NCI-H510A (cell line): Measurements from ENCODE around the gene ATIC.

Experiments
- DNase-seq: peaks from one replicate; lab custom pipeline; 2025; lab: John Stamatoyannopoulos, UW

The ATIC gene

DNA sequence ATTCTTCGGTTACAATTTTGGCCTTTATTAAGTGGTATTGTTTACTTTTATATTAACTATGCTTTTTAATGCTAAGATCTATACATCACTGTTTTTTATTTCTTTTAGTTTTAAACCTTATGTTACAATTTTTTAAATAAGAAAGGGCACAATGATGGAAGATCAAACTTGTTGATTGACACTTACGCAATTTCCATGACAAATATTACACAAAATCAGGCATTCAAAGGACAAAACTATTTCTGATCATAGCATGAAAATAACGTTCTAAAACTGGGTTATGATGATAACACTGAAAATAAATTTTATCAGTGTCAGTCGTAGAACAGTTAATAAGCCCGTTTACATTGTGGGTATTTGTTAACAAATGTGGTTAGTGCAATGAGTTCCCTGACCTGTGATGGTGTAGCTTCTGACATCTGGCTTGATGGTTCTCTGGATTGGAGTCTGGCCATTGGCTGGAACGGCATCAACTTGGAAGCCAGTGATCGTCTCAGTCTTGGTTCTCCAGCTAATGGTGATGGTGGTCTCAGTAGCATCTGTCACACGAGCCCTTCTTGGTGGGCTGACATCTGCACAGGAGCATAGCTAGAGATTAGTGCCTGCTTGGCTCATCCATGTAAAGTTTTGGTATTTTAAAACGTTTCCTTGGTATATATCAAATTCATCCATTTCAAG lies 64.4 kb downstream of the ATIC start:
- DNase-seq, result no peak

DNA sequence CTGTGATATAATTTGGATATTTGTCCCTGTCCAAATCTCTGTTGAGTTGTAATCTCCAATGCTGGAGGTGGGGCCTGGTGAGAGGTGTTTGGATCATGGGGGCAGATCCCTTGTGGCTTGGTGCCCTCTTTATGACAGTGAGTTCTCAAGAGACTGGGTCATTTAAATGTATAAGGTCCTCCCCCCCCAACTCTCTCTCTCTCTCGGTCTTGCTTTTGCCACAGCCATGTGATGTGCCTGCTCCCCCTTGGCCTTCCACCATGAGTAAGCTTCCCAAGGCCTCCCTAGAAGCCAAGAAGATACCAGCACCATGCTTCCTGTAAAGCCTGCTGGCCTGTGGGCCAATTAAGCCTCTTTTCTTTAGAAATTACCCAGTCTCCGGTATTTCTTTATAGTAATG lies 65.4 kb downstream of the ATIC start:
- no peak for DNase-seq

DNA sequence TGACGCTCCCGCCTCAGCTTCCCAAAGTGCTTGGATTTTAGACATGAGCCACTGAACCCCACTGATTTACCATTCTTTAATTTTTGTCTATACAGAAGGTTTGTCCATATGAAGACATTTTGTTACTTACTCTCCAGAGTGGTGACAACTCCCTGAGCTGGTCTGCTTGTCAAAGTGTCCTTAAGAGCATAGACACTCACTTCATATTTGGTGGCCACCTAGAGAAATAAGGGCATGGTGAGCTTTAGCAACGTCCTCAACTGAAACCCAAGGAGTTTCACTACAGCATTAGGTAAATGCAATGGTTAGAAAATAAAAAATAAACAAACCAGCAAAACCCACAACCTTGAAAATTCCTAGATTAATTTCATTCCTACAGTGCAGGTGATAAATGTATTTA lies 66.2 kb downstream of the ATIC start:
- no peak for DNase-seq

DNA sequence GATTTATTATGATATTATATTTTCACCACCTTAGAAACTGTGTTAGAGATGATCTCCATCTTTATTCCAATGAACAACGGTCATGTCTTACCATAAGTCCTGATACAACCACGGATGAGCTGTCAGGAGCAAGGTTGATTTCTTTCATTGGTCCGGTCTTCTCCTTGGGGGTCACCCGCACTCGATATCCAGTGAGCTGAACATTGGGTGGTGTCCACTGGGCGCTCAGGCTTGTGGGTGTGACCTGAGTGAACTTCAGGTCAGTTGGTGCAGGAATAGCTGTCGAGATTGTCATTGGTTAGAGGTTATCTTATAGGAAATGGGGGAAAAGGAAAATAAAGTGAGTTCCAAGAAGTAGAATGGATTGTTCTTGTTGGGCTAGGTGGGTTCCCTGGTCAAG lies 67.2 kb downstream of the ATIC start:
- DNase-seq, result no peak

DNA sequence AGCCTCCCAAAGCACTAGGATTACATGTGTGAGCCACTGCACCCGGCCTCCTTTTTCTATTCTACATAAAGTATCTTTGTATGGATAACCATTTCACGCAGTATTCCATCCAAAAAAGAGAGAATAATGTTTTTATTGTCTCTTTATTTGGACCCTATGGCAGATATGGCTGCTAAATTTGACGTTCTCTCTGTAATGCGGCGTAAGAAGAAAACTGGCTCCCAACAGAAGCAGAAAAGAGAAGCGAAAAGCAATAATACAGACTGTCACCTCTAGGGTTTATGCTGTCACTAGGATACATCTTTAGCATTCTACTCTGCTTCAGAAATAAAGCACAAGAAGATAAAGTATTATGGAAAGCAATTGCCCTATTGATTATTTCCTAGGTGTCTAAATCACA lies 68.1 kb downstream of the ATIC start:
- no peak for DNase-seq

DNA sequence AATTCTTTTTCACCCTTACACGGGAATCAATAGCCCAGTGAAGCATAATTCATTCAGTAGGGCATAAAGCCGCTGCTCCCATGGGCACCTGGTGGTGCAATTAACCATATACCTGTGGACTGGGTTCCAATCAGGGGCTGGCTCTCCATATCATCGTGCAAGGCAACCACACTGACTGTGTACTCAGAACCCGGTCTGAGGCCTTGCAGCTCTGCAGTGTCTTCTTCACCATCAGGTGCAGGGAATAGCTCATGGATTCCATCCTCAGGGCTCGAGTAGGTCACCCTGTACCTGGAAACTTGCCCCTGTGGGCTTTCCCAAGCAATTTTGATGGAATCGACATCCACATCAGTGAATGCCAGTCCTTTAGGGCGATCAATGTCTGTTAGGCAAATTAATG lies 68.8 kb downstream of the ATIC start:
- DNase-seq, result no peak

DNA sequence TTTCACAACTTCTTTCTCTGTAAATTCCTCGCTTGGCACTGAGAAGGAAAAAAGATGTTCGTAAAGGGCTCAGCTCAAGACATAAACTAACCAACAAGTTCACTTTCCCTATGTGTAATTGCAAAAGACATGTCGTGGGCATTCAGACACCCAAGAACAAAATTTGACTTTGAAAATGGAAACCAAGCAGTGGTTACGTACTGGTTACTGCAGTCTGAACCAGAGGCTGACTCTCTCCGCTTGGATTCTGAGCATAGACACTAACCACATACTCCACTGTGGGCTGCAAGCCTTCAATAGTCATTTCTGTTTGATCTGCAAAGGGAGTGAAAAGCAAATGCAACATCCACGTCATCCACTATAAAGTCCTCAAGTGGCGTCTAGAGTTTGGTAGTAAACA lies 70.2 kb downstream of the ATIC start:
- no peak for DNase-seq

DNA sequence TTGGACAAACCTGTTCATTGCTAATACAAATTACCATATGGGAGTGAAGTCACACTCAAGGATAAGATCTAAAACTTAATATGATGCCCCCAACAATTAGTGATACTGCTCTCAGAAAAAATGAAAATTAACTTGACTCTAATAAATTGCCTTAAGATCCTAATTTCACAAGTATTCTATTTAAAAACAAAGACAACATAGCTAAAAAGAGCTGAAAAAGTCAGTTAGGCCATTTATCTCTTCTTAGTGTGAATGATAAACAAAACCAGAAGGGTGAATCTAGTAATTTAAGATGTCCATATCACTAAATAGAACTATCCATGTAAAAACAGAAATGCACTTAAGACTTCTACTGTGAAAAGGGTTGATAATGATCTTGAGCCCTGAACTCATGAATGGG lies 70.6 kb downstream of the ATIC start:
- DNase-seq, result no peak

DNA sequence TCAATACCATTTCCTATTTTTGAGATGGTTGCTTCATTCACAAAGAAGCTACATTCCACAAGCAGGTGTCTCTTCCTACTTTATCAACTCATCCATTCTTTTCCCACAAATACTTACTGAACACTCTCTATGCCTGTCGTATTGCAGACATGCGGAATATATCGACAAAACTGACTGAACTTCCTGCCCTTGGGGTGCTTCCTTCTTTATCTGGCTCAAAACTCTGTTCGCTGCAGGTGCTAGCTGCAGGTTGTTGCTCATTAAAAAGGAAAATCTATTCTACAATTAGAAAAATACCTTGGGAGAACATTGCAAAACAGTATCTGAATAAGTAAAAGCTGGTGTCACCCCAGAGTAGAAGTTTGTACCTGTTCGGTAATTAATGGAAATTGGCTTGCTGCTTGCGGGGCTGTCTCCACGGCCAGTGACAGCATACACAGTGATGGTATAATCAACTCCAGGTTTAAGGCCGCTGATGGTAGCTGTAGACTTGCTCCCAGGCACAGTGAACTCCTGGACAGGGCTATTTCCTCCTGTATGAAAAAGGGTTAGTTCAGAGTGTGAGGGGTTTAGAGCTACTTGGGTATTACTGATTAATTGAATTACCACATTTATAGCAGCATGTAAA lies 71.9 kb downstream of the ATIC start:
- no peak for DNase-seq

DNA sequence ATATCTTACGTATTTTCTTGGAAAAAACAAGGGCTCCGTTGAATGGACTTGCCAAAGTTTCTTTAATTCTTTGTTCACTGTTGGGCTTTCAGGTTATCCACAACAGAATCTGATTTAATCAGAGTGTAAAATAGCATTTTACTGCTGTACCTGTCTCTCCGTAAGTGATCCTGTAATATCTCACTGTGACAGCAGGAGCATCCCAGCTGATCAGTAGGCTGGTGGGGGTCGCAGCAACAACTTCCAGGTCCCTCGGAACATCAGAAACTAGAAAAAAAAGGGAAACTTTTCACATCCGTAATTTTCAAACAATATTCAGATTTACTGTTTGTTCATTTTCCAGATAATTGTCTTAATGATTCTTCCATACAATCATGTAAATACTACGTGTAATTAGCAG lies 72.9 kb downstream of the ATIC start:
- no peak for DNase-seq

DNA sequence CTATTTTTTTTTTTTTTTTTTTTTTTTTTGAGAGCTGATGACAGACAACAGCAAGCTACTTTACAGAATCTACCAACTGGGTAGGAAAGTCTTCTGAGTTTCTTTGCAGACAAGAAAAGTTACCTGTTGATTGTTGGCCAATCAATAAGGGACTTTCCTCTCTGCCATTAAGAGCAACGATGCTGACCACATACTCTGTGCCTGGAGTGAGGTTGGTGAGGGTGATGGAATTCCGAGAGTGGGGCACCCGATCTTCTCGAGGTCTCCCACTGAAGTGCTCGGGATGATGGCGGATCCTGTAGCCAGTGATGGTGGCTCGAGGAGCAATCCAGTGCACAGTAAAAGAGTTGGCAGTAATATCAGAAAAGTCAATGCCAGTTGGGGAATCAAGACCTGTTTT lies 74.7 kb downstream of the ATIC start:
- no peak for DNase-seq

DNA sequence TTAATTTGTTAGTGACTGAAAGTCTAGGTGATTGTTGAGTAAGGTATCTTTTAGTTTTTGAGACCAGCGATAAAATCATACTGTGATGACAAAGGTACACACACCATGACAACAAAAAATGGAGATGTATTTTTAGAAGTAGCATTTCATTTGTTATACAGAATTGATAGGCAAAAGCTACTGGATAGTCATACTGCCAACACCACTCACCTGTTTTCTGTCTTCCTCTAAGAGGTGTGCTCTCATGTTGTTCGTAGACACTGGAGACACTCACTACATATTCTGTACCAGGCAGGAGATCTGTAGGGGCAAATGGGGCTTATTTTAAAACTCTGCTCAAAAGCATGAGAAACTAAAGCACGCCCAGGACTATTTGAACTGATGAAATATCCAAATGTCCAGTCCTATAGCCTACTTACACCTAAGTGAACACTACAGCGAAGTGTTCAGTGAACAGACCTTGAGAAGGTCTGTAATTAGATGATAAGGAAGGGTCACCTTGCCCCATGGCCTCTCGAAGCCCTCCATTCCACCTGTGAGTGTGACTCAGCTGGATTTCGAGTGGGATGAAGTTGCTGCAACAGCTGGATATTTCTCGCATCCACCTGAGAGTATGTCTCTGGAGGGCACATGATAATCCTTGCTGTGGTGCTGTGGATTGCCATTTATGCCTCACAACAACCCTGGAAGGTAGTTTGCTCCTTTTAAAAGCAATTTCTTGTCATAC lies 76.3 kb downstream of the ATIC start:
- DNase-seq, result no peak

DNA sequence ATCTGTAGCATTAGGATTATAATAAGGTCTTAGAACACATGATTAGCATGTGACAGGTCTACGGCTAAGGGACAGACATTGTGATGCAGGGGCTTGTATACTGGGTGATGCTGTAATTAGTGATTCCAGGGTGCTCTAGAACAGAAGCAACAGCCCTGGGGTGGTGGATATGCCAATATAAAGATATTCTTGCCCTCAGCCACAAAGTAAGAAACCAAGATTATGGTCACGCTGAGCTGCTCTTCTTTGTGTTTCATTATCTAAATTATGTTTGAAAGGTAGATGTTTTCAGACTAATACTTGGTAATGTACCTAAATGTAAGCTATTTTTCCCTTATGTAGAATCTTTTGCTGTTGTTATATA lies 78.7 kb downstream of the ATIC start:
- no peak for DNase-seq

DNA sequence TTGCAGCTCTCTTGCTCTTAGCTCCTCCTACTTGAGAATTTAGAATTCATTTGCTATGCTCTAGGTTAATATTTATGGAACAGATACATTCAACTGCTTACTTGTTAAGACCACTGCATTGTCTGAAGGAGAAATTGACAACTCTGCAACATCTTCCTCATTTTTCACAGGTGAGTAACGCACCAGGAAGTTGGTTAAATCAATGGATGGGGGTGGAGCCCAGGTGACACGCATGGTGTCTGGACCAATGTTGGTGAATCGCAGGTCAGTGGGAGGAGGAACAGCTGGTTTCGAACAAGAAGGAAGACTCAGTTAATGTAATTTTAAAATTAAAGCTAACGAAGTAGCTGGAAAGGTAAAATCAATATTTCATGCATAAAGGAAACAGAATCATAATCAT lies 79.7 kb downstream of the ATIC start:
- DNase-seq, result no peak

DNA sequence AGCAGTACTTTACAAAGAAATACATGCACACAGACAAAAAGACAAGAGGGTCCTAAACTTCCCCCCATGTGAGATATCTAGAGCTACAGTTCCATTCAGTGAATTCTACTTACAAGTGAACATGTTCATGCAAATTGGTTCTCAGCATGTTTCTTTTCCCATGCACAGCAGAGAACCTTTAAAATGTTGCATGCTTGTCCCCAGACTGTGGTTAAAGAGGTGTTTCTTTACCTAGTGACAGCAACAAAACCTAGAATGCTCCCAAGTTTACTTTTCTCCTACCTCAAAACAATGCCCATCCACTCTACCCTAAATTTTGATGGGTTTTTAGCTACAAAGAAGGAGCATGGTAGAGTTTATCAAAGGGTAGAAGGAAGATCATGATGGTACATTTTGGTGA lies 80.3 kb downstream of the ATIC start:
- no peak for DNase-seq

DNA sequence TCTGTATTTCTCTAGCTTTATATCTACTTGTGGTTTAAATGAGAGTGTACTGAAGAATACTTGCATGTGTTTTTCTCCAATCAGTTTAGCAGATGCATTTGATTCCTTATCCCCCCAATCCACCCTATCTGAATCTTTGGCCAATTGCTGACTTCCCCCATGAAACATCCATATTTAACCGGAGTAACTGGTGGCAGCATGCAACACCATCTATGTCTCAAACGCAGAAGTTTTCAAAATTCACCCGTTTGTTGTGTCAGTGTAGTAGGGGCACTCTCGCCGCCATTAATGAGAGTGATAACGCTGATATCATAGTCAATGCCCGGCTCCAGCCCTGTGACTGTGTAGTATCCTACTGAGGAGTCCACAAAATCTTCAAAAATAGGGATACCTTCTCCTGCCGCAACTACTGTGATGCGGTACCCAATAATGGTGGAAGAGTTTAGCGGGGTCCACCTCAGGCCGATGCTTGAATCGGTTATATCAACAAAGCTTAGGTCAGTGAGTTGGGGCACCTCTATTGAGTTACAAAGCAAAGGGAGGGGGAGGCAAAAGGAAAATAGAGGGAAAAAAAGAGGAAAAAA lies 80.9 kb downstream of the ATIC start:
- no peak for DNase-seq

DNA sequence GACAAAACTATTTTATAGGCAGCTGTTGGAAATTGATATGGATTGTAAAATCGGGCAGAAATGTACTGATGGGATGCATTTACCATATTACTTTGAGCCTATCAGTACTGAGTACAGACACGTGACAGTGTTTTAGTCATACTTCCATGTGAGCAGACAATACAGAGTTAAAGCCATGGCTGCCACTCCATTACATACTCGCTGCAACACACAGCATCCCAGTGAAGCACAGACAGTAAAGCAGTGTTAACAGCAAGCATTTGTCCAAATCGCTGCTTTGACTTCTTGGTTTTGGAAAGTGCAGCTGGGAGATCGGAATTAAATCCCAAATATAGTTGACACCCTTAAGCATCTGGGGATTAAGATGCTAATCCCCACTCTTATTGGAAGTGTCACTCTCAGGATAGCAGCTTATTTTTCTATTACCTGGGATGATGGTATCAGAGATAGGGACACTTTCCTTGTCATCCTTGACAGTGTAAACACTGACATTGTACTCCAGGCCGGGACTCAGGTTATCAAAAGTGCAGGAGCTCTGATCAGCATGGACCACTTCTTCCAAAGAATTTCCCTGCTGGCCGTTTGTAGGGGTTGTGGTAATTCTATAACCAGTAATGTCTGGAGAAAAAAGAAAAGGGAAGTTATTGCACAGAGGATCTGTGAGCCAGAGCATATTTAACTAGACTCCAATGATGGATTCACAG lies 82.4 kb downstream of the ATIC start:
- DNase-seq, result no peak

DNA sequence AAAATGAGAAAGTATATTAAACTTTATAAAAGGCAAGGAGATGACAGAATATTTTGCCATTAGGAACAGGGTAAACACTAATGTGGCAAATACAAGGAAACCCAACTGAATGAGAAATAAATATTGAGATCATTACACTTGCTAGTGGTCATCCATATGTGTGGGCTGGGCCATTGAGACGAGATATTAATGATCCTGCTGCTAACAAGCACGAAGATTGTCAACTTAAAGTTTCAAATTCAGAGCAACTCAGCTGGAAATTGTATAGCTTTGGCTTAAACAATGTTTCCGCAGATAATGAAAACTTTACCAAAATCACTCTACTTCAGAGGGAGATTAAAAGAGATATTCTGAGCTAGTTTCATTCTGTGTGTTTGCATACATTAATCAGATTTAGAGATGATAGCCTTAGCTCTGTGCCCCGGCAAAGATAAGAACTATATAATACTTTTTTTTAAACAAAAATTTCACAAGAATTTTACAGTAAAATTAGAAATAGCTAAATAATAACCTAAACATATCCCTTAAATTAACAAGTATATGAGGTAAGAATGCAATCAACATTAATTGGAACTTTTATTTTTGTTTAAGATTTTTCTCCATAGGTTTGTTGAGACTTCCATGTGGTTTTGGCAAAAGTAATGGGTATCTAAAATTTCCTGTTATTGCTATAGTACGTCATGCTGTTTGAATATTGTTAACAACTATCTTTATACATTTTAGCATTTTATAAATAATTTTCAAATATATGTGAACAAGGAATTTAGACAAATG lies 84.0 kb downstream of the ATIC start:
- DNase-seq, result no peak

DNA sequence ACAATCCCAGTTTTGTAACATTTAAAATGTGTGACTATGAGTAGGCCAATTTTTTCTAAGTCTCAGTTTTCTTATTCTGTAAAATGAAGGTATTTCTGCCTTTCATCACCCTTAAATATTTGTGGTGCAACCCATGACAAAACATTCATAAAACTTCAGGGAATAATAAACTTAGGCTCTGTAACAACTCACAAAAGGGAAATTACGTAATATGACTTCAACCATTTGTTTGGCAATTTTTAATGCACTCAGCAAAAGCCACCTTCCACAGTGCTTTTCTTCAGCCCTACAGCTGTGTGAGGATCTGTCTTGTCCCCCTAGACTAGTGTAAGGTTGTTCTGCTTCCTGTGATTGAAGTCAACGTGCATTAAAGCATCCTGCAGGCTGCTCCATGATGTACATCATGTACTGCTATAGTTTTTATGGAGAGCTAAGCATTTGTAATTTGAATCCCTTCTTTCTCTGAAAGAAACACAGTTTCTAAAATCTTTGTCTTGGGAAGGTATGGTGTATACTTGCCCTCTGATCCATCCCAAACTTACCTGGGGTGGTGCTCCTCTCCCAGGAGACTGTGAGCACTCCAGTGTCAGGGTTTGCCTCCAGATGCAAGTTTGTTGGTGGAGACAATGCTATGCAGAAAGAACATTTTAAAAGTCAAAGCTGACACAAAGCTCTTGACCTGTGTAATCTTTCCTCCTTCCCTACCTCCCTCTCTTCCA lies 84.9 kb downstream of the ATIC start:
- no peak for DNase-seq

DNA sequence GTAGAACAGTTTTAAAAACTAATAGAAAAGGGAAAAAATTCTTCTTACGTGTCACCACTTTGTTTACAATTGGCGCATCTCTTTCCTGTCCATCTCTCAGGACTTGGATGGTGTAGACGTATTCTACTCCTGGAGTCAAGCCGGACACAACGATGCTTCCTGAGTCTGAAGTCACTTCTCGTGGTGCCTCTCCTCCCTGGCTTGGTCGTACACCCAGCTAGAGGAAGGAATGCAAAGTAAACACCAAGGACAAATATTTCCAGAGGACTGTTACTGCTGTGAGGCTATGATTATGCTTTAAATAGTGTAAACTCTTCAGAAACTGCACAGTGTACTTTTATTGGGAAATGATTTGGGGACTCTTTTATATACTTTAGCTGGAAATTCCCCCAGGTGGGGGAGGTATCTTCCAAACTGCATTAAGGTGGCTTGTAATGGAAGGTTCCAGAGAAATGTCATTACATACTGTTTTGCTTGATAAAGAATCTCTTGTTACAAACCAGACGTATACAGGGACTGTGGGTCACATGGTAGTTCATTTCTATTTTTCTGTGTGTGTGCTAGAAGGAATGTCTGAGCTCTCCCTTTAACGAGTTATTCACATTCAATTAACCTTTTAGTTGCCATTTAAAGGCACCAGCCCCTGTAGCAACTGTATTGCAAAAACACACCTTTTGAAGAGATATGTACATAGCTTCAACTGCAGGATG lies 85.9 kb downstream of the ATIC start:
- no peak for DNase-seq
